SHP77 treated with DMSO at 0.1 percent for 48 hours (cell line): ENCODE data around the gene TTLL11.

Source experiments
- DNase-seq: peaks from one replicate; lab custom pipeline; 2025; lab: John Stamatoyannopoulos, UW

TTLL11 gene

GRCh38 chr9:121852241-121852640 is 240.9 kb downstream of the TTLL11 start:
- DNase-seq: no peak

- no peak for DNase-seq
Measured at GRCh38 chr9:121851641-121852091, 241.4 kb downstream of the TTLL11 start.

- DNase-seq: no peak
Measured at GRCh38 chr9:121850366-121850765, 242.7 kb downstream of the TTLL11 start.

DNA sequence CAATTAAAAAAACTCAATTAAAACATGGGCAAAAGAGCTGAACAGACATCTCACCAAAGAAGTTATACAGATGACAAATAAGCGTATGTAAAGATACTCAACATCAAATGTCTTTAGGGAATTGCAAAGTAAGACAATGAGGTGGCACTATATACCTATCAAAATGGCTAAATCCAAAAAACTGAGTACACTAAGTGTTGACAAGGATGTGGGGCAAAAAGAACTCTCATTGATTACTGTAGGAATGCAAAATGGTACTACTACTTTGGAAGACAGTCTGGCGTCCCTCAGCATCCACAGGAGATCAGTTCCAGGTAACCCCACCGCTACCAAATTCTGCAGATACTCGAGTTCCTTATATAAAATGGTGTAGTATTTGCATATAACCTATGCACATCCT is 243.6 kb downstream of the TTLL11 start:
- DNase-seq: no peak

- no peak for DNase-seq
Measured at GRCh38 chr9:121844562-121844961, 248.5 kb downstream of the TTLL11 start.

GRCh38 chr9:121844098-121844497 is 249.0 kb downstream of the TTLL11 start:
- DNase-seq: no peak

DNA sequence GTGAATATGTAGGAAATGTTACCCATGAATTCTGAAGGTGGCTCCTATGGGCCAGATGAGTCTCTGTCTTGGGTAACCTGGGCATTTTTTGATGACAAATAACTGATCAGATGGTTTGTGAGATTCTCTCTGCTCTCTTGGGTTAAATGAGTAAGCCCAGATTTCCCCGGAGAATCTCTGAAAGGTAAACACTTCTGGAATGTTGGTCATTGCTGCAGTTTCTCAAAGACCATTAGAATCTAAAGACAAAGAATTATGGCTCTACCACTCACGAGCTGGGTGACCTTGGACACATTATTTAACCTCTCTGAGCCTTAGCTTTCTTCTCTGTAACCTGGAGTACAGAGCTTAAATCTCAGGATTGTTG is 250.5 kb downstream of the TTLL11 start:
- no peak for DNase-seq

GRCh38 chr9:121841771-121842611 is 251.1 kb downstream of the TTLL11 start:
- no peak for DNase-seq

GRCh38 chr9:121840838-121841760 is 252.0 kb downstream of the TTLL11 start:
- DNase-seq: no peak

DNA sequence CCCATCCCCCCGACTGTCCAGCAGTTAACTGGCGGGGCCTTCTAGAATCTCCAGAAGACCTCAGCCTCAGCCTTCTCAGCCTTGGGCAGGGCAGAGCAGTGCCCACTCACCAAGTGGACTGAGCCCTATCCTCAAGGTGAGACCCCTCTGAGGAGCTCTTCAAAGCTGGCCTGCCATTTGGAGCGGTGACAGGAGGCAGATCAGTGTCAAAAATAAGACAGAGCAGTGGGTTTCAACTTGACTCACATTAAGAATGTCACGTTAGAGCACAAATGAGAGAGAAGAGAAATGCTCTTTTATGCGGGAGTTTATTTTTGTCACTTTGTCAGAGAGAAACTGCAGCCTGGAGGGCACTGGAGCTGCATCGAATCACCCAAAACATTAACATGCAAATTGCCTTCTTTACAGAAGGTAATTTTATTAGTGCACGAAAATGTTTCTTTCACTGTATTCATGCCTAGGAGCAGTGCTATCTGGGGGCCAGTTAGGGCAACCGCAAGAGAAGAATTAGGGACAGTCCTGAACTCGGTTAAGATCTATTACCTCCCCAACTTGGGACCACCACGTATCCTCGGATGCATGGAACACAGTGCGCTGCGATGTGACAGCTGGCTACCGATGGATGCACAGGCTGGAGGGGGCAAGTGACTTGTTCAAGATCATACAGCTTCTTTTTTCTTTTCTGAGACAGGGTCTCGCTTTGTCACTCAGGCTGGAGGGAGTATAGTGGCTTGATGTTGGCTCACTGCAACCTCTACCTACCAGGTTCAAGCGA is 253.2 kb downstream of the TTLL11 start:
- DNase-seq: no peak

DNA sequence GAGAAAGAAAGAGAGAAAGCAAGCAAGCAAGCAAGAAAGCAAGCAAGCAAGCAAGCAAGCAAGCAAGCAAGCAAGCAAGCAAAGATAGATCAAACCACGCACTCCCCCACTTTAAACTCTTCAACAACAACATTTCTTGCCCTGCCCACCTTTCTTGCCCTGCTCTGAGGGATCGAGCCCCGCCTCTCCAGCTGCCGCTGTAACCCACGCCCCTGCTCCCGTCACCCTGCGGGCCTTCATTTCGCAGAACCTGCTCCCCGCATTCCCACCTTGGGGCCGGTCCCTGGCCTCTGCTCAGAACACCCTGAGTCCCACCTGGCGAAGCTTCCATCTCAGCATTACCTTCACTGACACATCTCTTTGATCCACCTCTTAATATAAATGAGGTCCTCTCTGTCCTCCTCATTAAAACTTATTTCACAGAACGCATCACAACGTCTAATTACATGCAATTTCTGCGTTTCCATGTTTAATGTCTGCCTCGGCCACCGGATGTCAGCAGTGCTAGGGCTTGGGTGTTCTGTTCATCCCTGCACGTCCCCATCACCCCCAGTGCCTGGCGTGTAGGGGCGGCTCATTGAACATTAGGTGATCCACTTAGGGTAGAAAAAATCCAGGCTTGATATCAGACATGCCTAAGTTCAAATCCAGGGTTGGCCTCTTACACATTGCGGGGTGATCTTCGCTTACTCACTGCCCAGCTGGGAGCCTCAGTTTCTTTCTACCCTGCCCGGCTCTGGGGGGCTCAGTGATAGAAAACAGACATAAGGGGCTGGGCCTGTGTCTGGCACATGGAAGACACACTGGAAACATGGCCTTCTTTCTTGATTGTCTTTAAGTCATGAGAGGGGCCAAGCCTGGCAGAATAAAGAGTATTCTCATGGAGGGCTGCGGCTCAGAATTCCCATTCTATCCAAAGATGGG is 254.1 kb downstream of the TTLL11 start:
- DNase-seq: no peak

GRCh38 chr9:121837113-121837961 is 255.8 kb downstream of the TTLL11 start:
- DNase-seq: no peak

GRCh38 chr9:121836366-121836885 is 256.7 kb downstream of the TTLL11 start:
- DNase-seq: no peak

DNA sequence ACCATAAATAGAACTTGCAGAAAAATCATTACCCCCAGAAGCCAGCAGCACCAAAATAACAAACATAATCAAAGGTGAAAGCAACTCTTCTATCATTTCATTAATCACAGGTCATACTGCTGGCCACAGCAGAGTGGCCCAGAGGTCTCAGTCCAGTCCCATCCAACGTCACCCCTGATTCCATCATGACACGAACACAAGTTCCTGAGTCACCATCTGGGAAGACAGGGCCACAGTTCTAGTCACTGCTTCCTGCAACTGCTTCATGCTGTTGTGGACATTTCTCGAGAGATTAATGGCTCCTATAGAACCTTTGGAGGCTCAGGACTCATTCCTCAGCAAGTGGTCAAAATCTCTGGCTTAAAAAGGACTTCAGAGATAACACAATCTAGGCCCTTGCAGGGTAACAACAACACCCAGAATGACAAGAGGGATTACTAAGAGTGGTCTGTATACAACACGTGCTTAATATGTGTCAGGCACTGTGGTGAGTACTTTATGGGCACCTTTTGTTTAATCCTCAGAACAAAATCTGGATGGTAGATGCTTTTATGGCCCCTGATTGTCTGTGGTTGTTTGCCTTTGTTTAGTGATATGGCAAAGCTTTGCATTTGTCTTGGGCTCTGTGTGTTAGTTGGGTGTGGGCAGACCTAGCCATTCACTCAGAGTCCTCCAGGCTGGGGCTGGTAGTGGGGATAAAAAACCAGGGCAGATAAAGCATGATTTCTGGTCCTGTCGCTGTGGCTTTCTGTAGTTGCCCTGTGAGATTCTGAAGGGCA is 257.3 kb downstream of the TTLL11 start:
- DNase-seq: no peak

- DNase-seq: no peak
Measured at GRCh38 chr9:121833061-121833460, 260.0 kb downstream of the TTLL11 start.

DNA sequence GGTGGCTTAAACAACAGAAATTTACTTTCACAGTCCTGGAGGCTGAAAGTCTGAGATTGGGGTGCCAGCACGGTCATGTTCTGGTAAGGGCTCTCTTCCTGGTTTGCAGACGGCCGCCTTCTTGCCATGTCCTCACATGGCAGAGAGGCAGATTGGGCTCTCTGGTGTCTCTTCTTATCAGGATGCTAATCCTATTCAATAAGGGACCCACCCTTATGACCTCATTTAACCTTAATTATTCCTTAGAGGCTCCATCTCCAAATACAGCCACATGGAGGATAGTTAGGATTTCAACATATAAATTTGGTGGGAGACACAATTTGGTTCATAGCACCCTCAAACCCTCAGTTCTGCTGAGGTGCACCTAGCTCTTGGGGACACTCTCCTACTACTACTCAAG is 261.2 kb downstream of the TTLL11 start:
- no peak for DNase-seq

DNA sequence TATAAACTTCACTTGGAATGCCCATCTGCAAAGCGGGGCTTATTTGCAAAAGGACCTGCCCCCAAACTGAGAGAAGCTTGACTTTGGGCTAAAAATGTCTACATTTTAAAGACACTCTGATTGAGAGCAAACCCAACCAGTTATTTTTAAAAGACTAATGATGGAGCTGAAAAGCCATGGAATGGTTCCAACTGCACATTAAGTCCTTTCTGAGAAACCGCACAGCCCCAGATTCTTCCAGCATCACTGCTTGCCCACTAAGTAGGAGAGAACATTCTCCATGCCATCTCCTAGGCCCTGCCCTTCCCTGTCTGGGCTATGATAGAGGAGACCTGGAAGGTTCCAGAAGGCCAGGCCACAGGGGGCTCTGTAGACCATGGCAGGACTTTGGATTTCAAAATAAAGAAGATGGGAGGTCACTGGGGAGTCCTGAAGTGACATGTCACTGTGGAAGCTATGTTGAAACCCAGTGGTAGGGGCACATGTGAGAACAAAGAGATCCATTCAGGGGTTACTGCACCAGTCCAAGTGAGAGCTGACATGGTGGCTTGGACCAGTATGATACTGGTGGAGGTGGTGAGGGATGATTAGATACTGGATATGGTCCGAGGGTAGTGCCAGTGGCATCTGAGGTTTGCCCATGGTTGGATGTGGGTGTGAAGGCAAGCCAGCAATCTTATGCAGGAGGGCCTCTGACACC is 262.5 kb downstream of the TTLL11 start:
- DNase-seq: no peak

DNA sequence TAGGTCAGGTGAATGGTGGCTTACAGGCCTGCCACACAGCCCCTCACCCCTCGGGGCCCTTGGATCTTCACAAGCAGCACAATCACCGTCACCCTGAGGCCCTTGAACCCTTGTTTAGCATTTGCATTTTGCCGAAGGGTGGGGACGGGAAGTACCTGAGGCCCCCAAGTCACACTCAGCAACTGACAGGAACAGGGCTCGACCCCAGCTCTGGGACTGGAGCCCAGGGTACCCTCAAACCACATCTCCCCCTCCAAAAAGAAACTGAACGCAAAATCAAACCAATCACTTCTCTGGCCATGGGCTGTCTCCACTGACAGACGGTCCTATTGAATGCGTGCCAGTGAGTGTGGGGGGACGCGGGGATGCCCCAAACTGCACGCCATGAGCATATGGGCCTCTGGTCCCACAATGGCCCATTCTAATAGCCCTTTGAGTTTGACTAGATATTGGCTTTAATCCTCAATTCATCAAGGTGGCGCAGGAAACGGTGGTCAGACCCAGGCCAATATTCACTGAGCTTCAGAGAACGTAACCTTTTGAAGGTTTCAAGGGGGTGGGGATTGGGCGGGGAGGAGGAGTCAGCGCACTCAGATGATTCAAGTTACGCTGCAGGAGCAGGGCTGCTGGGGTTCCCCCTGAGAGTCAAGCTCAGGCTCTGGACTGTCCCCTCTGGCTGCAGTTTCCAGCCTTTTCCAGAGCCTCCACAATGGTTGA is 265.7 kb downstream of the TTLL11 start:
- no peak for DNase-seq
